A549 treated with CpdA at 1 μM for 4 hours (cell line): ENCODE measurements around the gene TANK. TPM values are rescaled to one million over a fixed set of nuclear protein-coding genes. Genes with fewer than 3 reads are reported as not detected.

Experiments
- total RNA-seq: library from RNA; stranded (reverse); fragments of 200-300 nt; extraction: Qiagen RNA extraction; gene quantifications from 5 replicates; pipeline ENCODE4 v1.2.3, GENCODE V29; 2022; ENCODE audit warnings: low read depth

The TANK gene
- total RNA-seq, result 33.0 to 57.2 TPM (median 38.5 TPM) in 5 replicates

GRCh38 chr2:161160226-161161073 lies at the start of gene TANK:
Gene TANK, plus strand, starts transcription at chr2:161160428. Its CDS starts 19,235 bp downstream, at chr2:161179663.

Other genes starting within 250 kb of the TANK start
- 105 to 132 TPM (median 110 TPM) in 5 replicates for gene PSMD14, start 148.0 kb downstream of the TANK start, total RNA-seq